ENCODE data around the gene AFMID.

The AFMID gene

DNA sequence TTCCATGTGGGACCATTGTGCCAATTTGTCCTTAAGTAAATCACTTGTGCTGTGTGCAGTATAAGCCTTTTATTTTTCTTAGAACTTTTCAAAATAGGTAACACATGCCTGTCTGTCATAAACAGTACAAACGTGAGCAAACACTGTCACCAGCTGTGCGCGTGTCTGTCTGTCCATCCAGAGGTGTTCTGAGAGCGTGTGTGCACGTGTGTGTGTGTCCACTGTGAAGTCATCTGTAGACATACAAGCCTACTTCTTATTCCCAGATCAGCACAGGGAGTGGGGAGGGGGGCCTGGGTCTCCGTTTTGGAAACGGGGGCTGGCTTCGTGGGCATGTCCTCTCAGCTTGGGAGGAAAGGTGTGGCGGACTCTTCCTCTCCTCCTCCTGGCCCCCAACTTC lies 53.7 kb downstream of the AFMID start:
- Histone ChIP-seq H3K4me3 (ENCODE audit: low read depth, low read length) (no peak overlapping the region), H3K36me3 (ENCODE audit: control insufficient read depth in 2 of 2, insufficient read depth in 1 of 2, low read length in 2 of 2) (no peaks in the 10 kb centered on the region), H3K27ac (ENCODE audit: extremely low read depth, low read depth, low read length) (no peak overlapping the region), H3K9me3 (ENCODE audit: control insufficient read depth, insufficient read depth, low read depth, low read length) (no peaks in the 10 kb centered on the region), H3K4me1 (ENCODE audit: control insufficient read depth, insufficient read depth, low read length) (no peaks in the 10 kb centered on the region)
- ChIA-PET CTCF (interaction anchor here (8.6 kb wide), 1 partner anchor 9 kb away, joined by 60 read pairs; no protein-coding TSS in a partner anchor), POLR2A (interaction anchor here (1.1 kb wide), 1 partner anchor 10 kb away, joined by 3 read pairs; no protein-coding TSS in a partner anchor)
- no peak for TF ChIP-seq ZNF530 (tag by site-specific recombination; IDR thresholded peaks at IDR 0.05; ENCODE audit: low read depth)
- TF ChIP-seq ZNF549 (tag by site-specific recombination; IDR thresholded peaks at IDR 0.05): no peak
- TF ChIP-seq ZNF701 (tag by site-specific recombination; IDR thresholded peaks at IDR 0.05): no peak
- no peak for TF ChIP-seq ZNF585B (tag by site-specific recombination; IDR thresholded peaks at IDR 0.05)
- no peak for TF ChIP-seq ZNF660 (tag by site-specific recombination; IDR thresholded peaks at IDR 0.05)
- TF ChIP-seq ZNF274 (IDR thresholded peaks at IDR 0.05; ENCODE audit: low read length): no peak
- no peak for TF ChIP-seq ZNF274 (tag by site-specific recombination; IDR thresholded peaks at IDR 0.05; ENCODE audit: borderline replicate concordance)
- TF ChIP-seq WT1 (tag by site-specific recombination; IDR thresholded peaks at IDR 0.05): no peak
- TF ChIP-seq, protein P1, sequence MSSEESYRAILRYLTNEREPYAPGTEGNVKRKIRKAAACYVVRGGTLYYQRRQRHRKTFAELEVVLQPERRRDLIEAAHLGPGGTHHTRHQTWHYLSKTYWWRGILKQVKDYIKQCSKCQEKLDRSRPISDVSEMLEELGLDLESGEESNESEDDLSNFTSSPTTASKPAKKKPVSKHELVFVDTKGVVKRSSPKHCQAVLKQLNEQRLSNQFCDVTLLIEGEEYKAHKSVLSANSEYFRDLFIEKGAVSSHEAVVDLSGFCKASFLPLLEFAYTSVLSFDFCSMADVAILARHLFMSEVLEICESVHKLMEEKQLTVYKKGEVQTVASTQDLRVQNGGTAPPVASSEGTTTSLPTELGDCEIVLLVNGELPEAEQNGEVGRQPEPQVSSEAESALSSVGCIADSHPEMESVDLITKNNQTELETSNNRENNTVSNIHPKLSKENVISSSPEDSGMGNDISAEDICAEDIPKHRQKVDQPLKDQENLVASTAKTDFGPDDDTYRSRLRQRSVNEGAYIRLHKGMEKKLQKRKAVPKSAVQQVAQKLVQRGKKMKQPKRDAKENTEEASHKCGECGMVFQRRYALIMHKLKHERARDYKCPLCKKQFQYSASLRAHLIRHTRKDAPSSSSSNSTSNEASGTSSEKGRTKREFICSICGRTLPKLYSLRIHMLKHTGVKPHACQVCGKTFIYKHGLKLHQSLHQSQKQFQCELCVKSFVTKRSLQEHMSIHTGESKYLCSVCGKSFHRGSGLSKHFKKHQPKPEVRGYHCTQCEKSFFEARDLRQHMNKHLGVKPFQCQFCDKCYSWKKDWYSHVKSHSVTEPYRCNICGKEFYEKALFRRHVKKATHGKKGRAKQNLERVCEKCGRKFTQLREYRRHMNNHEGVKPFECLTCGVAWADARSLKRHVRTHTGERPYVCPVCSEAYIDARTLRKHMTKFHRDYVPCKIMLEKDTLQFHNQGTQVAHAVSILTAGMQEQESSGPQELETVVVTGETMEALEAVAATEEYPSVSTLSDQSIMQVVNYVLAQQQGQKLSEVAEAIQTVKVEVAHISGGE (tag by site-specific recombination; conservative IDR thresholded peaks at IDR 0.05; ENCODE audit: low read depth): no peak
- TF ChIP-seq ZNF658 (tag by site-specific recombination; IDR thresholded peaks at IDR 0.05): no peak
- no peak for TF ChIP-seq EGR2 (tag by site-specific recombination; IDR thresholded peaks at IDR 0.05; ENCODE audit: low read depth)
- no peak for TF ChIP-seq ZNF19 (tag by site-specific recombination; IDR thresholded peaks at IDR 0.05; ENCODE audit: low read depth)
- TF ChIP-seq SCRT1 (tag by site-specific recombination; IDR thresholded peaks at IDR 0.05; ENCODE audit: borderline replicate concordance): no peak

DNA sequence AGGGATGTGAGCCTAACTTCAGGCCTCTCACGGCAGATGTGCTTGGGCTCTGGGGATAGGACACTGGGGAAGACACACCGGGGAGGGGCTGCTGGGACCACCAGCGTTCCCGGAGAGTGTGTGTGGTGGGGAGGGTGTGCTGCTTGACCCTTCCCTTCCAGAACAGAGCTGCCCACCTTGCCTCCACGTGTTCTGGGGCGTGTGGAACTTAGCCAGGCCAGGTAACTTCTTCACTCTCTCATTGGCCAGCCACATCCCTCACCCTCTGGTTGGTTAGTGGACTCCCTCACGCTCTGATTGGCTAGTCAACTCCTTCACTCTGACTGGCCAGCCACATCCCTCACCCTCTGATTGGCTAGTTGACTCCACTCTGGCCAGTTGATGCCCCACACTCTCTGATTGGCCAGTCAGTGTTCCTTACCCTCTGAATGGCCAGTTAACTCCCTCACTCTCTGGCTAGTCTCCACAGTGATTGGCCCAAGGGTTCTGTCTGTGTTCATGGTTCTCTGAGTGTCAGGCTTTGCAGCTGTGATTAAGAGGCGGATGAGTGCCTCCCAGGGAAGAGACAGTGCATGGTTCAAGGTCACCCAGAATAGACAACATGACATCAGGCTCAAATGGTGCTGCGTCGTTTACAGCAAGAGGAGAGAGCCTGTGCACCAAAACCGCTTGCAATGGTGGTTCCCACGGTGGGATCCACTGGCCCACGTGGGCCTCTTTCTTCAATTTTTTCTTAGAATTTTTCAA lies 54.3 kb downstream of the AFMID start:
- TF ChIP-seq, protein P2, sequence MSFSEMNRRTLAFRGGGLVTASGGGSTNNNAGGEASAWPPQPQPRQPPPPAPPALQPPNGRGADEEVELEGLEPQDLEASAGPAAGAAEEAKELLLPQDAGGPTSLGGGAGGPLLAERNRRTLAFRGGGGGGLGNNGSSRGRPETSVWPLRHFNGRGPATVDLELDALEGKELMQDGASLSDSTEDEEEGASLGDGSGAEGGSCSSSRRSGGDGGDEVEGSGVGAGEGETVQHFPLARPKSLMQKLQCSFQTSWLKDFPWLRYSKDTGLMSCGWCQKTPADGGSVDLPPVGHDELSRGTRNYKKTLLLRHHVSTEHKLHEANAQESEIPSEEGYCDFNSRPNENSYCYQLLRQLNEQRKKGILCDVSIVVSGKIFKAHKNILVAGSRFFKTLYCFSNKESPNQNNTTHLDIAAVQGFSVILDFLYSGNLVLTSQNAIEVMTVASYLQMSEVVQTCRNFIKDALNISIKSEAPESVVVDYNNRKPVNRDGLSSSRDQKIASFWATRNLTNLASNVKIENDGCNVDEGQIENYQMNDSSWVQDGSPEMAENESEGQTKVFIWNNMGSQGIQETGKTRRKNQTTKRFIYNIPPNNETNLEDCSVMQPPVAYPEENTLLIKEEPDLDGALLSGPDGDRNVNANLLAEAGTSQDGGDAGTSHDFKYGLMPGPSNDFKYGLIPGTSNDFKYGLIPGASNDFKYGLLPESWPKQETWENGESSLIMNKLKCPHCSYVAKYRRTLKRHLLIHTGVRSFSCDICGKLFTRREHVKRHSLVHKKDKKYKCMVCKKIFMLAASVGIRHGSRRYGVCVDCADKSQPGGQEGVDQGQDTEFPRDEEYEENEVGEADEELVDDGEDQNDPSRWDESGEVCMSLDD (tag by site-specific recombination; IDR thresholded peaks at IDR 0.05): no peak
- TF ChIP-seq, protein P3, sequence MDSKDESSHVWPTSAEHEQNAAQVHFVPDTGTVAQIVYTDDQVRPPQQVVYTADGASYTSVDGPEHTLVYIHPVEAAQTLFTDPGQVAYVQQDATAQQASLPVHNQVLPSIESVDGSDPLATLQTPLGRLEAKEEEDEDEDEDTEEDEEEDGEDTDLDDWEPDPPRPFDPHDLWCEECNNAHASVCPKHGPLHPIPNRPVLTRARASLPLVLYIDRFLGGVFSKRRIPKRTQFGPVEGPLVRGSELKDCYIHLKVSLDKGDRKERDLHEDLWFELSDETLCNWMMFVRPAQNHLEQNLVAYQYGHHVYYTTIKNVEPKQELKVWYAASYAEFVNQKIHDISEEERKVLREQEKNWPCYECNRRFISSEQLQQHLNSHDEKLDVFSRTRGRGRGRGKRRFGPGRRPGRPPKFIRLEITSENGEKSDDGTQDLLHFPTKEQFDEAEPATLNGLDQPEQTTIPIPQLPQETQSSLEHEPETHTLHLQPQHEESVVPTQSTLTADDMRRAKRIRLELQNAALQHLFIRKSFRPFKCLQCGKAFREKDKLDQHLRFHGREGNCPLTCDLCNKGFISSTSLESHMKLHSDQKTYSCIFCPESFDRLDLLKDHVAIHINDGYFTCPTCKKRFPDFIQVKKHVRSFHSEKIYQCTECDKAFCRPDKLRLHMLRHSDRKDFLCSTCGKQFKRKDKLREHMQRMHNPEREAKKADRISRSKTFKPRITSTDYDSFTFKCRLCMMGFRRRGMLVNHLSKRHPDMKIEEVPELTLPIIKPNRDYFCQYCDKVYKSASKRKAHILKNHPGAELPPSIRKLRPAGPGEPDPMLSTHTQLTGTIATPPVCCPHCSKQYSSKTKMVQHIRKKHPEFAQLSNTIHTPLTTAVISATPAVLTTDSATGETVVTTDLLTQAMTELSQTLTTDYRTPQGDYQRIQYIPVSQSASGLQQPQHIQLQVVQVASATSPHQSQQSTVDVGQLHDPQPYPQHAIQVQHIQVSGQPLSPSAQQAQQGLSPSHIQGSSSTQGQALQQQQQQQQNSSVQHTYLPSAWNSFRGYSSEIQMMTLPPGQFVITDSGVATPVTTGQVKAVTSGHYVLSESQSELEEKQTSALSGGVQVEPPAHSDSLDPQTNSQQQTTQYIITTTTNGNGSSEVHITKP (tag by site-specific recombination; IDR thresholded peaks at IDR 0.05): peak; percentile 63
- TF ChIP-seq SP2 (tag by site-specific recombination; IDR thresholded peaks at IDR 0.05): peak; percentile 92
- H3K9me3 ChIP-seq (ENCODE audit: control insufficient read depth, insufficient read depth, low read depth, low read length): no peaks in the 10 kb centered on the region
- no peak overlapping the region for H3K27ac ChIP-seq (ENCODE audit: extremely low read depth, low read depth, low read length)
- H3K4me1 ChIP-seq (ENCODE audit: control insufficient read depth, insufficient read depth, low read length): no peaks in the 10 kb centered on the region
- no peaks in the 10 kb centered on the region for H3K36me3 ChIP-seq (ENCODE audit: control insufficient read depth in 2 of 2, insufficient read depth in 1 of 2, low read length in 2 of 2)
- no peak overlapping the region for H3K4me3 ChIP-seq (ENCODE audit: low read depth, low read length)
- POLR2A ChIA-PET: interaction anchor here (1.1 kb wide), 1 partner anchor 9 kb away, joined by 3 read pairs; no protein-coding TSS in a partner anchor
- CTCF ChIA-PET: interaction anchor here (0.8 to 8.6 kb wide), 2 partner anchors 8 to 991 kb away, joined by 3 to 60 read pairs; no protein-coding TSS in a partner anchor
